Esophagus (tissue), 2 donors: ENCODE data around the gene CAPS2. TPM values are rescaled to one million over a fixed set of nuclear protein-coding genes. Genes with fewer than 3 reads are reported as not detected.

Source experiments
- H3K27ac ChIP-seq, 2 donors: one replicate each; pipeline ENCODE4 v1.5.1; 2013; ENCODE audit warnings: low read depth in 2 of 2, mild to moderate bottlenecking in 2 of 2, inconsistent platforms in 1 of 2, low read length in 1 of 2, moderate library complexity in 1 of 2
- H3K27me3 ChIP-seq, 2 donors: one replicate each; pipeline ENCODE4 v1.6.1; 2013; ENCODE audit warnings: low read length in 2 of 2, control low read depth in 1 of 2, mild to moderate bottlenecking in 1 of 2; ENCODE audit not compliant: insufficient read depth in 2 of 2, control insufficient read depth in 1 of 2
- H3K36me3 ChIP-seq, 2 donors: one replicate each; pipeline ENCODE4 v1.6.1; 2013; ENCODE audit warnings: low read length in 1 of 2; ENCODE audit not compliant: control insufficient read depth in 2 of 2, insufficient read depth in 2 of 2
- H3K4me1 ChIP-seq, 2 donors: one replicate each; pipeline ENCODE4 v1.6.1; 2013; ENCODE audit warnings: low read length in 1 of 2; ENCODE audit not compliant: control insufficient read depth in 2 of 2, insufficient read depth in 2 of 2
- H3K4me3 ChIP-seq, 2 donors: one replicate each; pipeline ENCODE4 v1.5.1; 2013; ENCODE audit warnings: low read length in 2 of 2, mild to moderate bottlenecking in 2 of 2, low read depth in 1 of 2, moderate library complexity in 1 of 2
- H3K9me3 ChIP-seq, 2 donors: one replicate each; pipeline ENCODE4 v1.6.1; 2013; ENCODE audit warnings: mild to moderate bottlenecking in 2 of 2, low read depth in 1 of 2, low read length in 1 of 2, moderate library complexity in 1 of 2; ENCODE audit not compliant: control insufficient read depth in 2 of 2, insufficient read depth in 1 of 2
- WGBS, 2 donors: extraction: QIAGEN DNeasy Blood & Tissue Kit; methylation state at CpG; one replicate each; pipeline ENCODE4 v1.1.7; 2013; 5-methylcytosine and 5-hydroxymethylcytosine counted together
- polyA plus RNA-seq, 2 donors: library from polyadenylated mRNA; stranded (reverse); fragments of 200-250 nt; gene quantifications; one replicate each; pipeline ENCODE4 v1.2.3, GENCODE V29; 2013
- donor health status: healthy with polysubstance abuse.
- donor health status: Bipolar disorder and iron deficiency.

CAPS2 gene
- polyA plus RNA-seq, 2 donors: 1.6 to 2.1 TPM

GRCh38 chr12:75275702-75276101 is 54.4 kb downstream of the CAPS2 start:
- Histone ChIP-seq H3K4me3 (no peak overlapping the region), H3K27ac (no peak overlapping the region), H3K4me1 (no peaks in the 10 kb centered on the region), H3K27me3 (no peaks in the 10 kb centered on the region), H3K9me3 (no peaks in the 10 kb centered on the region), H3K36me3 (no peaks in the 10 kb centered on the region)
- 91 to 95% methylated on average over 2 of the region's 2 CpGs for WGBS, 2 donors

GRCh38 chr12:75271576-75271975 is 58.5 kb downstream of the CAPS2 start:
- H3K27ac ChIP-seq: peak overlapping the region; percentile 75 to 84
- WGBS, 2 donors: 69% methylated on average over 5 of the region's 5 CpGs
- H3K4me1 ChIP-seq: no peaks in the 10 kb centered on the region
- no peaks in the 10 kb centered on the region for H3K9me3 ChIP-seq
- H3K27me3 ChIP-seq: no peaks in the 10 kb centered on the region
- H3K36me3 ChIP-seq: no peaks in the 10 kb centered on the region
- no peak overlapping the region for H3K4me3 ChIP-seq

GRCh38 chr12:75270157-75270556 is 60.0 kb downstream of the CAPS2 start:
- Histone ChIP-seq H3K36me3 (no peaks in the 10 kb centered on the region), H3K27me3 (no peaks in the 10 kb centered on the region)
- 44 to 65% methylated on average over 4 of the region's 4 CpGs for WGBS, 2 donors

GRCh38 chr12:75269209-75269608 is 60.9 kb downstream of the CAPS2 start:
- Histone ChIP-seq H3K27ac (peak overlapping the region; percentile 38 to 77), H3K36me3 (no peaks in the 10 kb centered on the region), H3K4me3 (no peak overlapping the region), H3K27me3 (no peaks in the 10 kb centered on the region), H3K9me3 (no peaks in the 10 kb centered on the region), H3K4me1 (no peaks in the 10 kb centered on the region)
- 60 to 66% methylated on average over 2 of the region's 2 CpGs for WGBS, 2 donors

More at GRCh38 chr12:75270157-75270556, 60.0 kb downstream of the CAPS2 start:
- Histone ChIP-seq H3K4me1 (no peaks in the 10 kb centered on the region), H3K9me3 (no peaks in the 10 kb centered on the region), H3K27ac (peak overlapping the region; percentile 52 to 84), H3K4me3 (no peak overlapping the region)

- no peaks in the 10 kb centered on the region for H3K4me1 ChIP-seq
- 59 to 72% methylated on average over 2 of the region's 2 CpGs for WGBS, 2 donors
- no peak overlapping the region for H3K4me3 ChIP-seq
- no peak overlapping the region for H3K27ac ChIP-seq
- no peaks in the 10 kb centered on the region for H3K9me3 ChIP-seq
- no peaks in the 10 kb centered on the region for H3K27me3 ChIP-seq
- H3K36me3 ChIP-seq: no peaks in the 10 kb centered on the region
Observed at GRCh38 chr12:75260316-75260715, 69.8 kb downstream of the CAPS2 start.

- H3K36me3 ChIP-seq: no peaks in the 10 kb centered on the region
- no peak overlapping the region for H3K27ac ChIP-seq
- WGBS, 2 donors: 33 to 37% methylated on average over 1 of the region's 1 CpG
- H3K9me3 ChIP-seq: no peaks in the 10 kb centered on the region
- H3K4me1 ChIP-seq: no peaks in the 10 kb centered on the region
- no peak overlapping the region for H3K4me3 ChIP-seq
- H3K27me3 ChIP-seq: no peaks in the 10 kb centered on the region
Observed at GRCh38 chr12:75259143-75259542, 71.0 kb downstream of the CAPS2 start.

GRCh38 chr12:75257510-75257909 is 72.6 kb downstream of the CAPS2 start:
- H3K4me3 ChIP-seq: no peak overlapping the region
- no peaks in the 10 kb centered on the region for H3K9me3 ChIP-seq
- WGBS, 2 donors: 63 to 80% methylated on average over 2 of the region's 2 CpGs

GRCh38 chr12:75245108-75245507 is 85.0 kb downstream of the CAPS2 start:
- Histone ChIP-seq H3K4me3 (no peak overlapping the region), H3K36me3 (no peaks in the 10 kb centered on the region), H3K27me3 (no peaks in the 10 kb centered on the region), H3K4me1 (no peaks in the 10 kb centered on the region), H3K9me3 (no peaks in the 10 kb centered on the region), H3K27ac (no peak overlapping the region)

More at GRCh38 chr12:75257510-75257909, 72.6 kb downstream of the CAPS2 start:
- no peaks in the 10 kb centered on the region for H3K36me3 ChIP-seq
- H3K27ac ChIP-seq: no peak overlapping the region
- H3K27me3 ChIP-seq: no peaks in the 10 kb centered on the region
- no peaks in the 10 kb centered on the region for H3K4me1 ChIP-seq

- Histone ChIP-seq H3K9me3 (no peaks in the 10 kb centered on the region), H3K4me1 (no peaks in the 10 kb centered on the region), H3K4me3 (no peak overlapping the region), H3K27me3 (no peaks in the 10 kb centered on the region), H3K36me3 (no peaks in the 10 kb centered on the region), H3K27ac (no peak overlapping the region)
Observed at GRCh38 chr12:75239987-75240386, 90.1 kb downstream of the CAPS2 start.

- no peaks in the 10 kb centered on the region for H3K4me1 ChIP-seq
- H3K36me3 ChIP-seq: no peaks in the 10 kb centered on the region
- no peaks in the 10 kb centered on the region for H3K9me3 ChIP-seq
- H3K4me3 ChIP-seq: no peak overlapping the region
- H3K27me3 ChIP-seq: no peaks in the 10 kb centered on the region
- no peak overlapping the region for H3K27ac ChIP-seq
- 39 to 50% methylated on average over 1 of the region's 1 CpG for WGBS, 2 donors
Observed at GRCh38 chr12:75236206-75236605, 93.9 kb downstream of the CAPS2 start.
